Measurements from ENCODE around the gene HS3ST4. TPM values are rescaled to one million over a fixed set of nuclear protein-coding genes. Genes with fewer than 3 reads are reported as not detected.

Gene HS3ST4
- total RNA-seq, 1 donor from 2014 or later = 1.2 TPM

DNA sequence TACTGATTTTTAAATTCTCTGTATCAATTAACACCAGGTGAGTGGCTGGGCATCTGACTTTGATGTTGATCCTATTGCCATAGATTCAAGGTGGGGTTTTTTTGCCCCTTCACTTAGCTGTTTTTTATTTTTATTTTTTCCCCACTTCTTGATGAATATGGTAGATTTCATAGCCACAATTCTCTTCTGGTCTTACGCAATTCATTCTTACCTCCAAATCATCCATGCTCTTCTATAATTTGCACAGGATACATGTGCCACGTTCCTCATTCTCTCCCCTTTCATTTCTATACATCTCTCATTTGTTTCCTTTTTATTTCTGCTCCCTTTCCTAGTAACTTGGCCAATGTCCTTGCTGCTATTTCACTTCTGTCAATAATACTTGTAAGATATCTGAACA, 14.9 kb upstream of the HS3ST4 start:
- Mint-ChIP-seq H3K27me3 (ENCODE audit: low read depth, unreplicated experiment) (no peaks in the 10 kb centered on the region), H3K27ac (ENCODE audit: unreplicated experiment) (no peak overlapping the region), H3K4me1 (ENCODE audit: low read depth, unreplicated experiment) (no peaks in the 10 kb centered on the region), H3K36me3 (ENCODE audit: low read depth, unreplicated experiment) (no peaks in the 10 kb centered on the region), H3K9me3 (ENCODE audit: unreplicated experiment) (no peaks in the 10 kb centered on the region), H3K4me3 (ENCODE audit: unreplicated experiment) (no peak overlapping the region)
- Histone ChIP-seq H4K20me1 (ENCODE audit: insufficient read depth, low read length) (no peaks in the 10 kb centered on the region), H3K4me1 (ENCODE audit: insufficient read depth, low read length) (no peaks in the 10 kb centered on the region), H3K9ac (ENCODE audit: low read length) (no peak overlapping the region), H2AFZ (ENCODE audit: low read depth, low read length) (no peak overlapping the region), H3K9me3 (ENCODE audit: insufficient read depth, low read depth, low read length) (no peaks in the 10 kb centered on the region), H3K36me3 (ENCODE audit: insufficient read depth, low read length) (no peaks in the 10 kb centered on the region), H3K4me2 (ENCODE audit: low read length) (no peak overlapping the region), H3K79me2 (ENCODE audit: insufficient read depth, low read length) (no peaks in the 10 kb centered on the region), H3K4me3 (ENCODE audit: insufficient read depth, low read depth, low read length) (no peak overlapping the region), H3K27ac (ENCODE audit: low read depth, low read length) (no peak overlapping the region), H3K27me3 (ENCODE audit: insufficient read depth, low read length) (no peaks in the 10 kb centered on the region)
- FAIRE-seq = no peak
- no peak for DNase-seq (ENCODE audit: low read depth)
- TF ChIP-seq, protein P1, sequence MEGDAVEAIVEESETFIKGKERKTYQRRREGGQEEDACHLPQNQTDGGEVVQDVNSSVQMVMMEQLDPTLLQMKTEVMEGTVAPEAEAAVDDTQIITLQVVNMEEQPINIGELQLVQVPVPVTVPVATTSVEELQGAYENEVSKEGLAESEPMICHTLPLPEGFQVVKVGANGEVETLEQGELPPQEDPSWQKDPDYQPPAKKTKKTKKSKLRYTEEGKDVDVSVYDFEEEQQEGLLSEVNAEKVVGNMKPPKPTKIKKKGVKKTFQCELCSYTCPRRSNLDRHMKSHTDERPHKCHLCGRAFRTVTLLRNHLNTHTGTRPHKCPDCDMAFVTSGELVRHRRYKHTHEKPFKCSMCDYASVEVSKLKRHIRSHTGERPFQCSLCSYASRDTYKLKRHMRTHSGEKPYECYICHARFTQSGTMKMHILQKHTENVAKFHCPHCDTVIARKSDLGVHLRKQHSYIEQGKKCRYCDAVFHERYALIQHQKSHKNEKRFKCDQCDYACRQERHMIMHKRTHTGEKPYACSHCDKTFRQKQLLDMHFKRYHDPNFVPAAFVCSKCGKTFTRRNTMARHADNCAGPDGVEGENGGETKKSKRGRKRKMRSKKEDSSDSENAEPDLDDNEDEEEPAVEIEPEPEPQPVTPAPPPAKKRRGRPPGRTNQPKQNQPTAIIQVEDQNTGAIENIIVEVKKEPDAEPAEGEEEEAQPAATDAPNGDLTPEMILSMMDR (IDR thresholded peaks at IDR 0.05; ENCODE audit: insufficient read depth, low read depth, low read length) = no peak
- no peak for TF ChIP-seq EZH2 (IDR thresholded peaks at IDR 0.05; ENCODE audit: insufficient read depth, low read length)

DNA sequence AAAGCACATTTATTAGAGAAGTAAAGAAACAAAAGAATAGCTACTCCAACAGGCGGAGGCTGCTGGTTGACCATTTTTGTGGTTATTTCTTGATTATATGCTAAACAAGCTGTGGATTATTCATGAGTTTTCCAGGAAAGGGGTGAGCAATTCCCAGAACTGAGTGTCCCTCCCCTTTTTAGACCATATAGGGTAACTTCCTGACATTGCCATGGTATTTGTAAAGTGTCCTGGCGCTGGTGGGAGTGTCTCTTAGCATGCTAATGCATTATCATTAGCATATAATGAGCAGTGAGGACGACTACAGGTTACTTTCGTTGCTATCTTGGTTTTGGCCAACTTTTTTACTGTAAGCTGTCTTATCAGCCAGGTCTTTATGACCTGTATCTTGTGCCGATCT, 12.2 kb upstream of the HS3ST4 start:
- Histone ChIP-seq H3K27ac (ENCODE audit: low read depth, low read length) (no peak overlapping the region), H3K36me3 (ENCODE audit: insufficient read depth, low read length) (no peaks in the 10 kb centered on the region), H3K4me3 (ENCODE audit: insufficient read depth, low read depth, low read length) (no peak overlapping the region), H3K27me3 (ENCODE audit: insufficient read depth, low read length) (no peaks in the 10 kb centered on the region), H3K4me1 (ENCODE audit: insufficient read depth, low read length) (no peaks in the 10 kb centered on the region), H3K9me3 (ENCODE audit: insufficient read depth, low read depth, low read length) (no peaks in the 10 kb centered on the region), H3K79me2 (ENCODE audit: insufficient read depth, low read length) (no peaks in the 10 kb centered on the region), H3K4me2 (ENCODE audit: low read length) (no peak overlapping the region), H3K9ac (ENCODE audit: low read length) (no peak overlapping the region), H2AFZ (ENCODE audit: low read depth, low read length) (no peak overlapping the region), H4K20me1 (ENCODE audit: insufficient read depth, low read length) (no peaks in the 10 kb centered on the region)
- no peaks in the 10 kb centered on the region for H3K36me3 Mint-ChIP-seq (ENCODE audit: low read depth, unreplicated experiment)
- no peaks in the 10 kb centered on the region for H3K4me1 Mint-ChIP-seq (ENCODE audit: low read depth, unreplicated experiment)
- no peak for FAIRE-seq
- no peaks in the 10 kb centered on the region for H3K27me3 Mint-ChIP-seq (ENCODE audit: low read depth, unreplicated experiment)
- no peak overlapping the region for H3K4me3 Mint-ChIP-seq (ENCODE audit: unreplicated experiment)
- no peak overlapping the region for H3K27ac Mint-ChIP-seq (ENCODE audit: unreplicated experiment)
- TF ChIP-seq, protein P1 (IDR thresholded peaks at IDR 0.05; ENCODE audit: insufficient read depth, low read depth, low read length) = no peak
- TF ChIP-seq EZH2 (IDR thresholded peaks at IDR 0.05; ENCODE audit: insufficient read depth, low read length) = no peak
- DNase-seq (ENCODE audit: low read depth) = no peak
- no peaks in the 10 kb centered on the region for H3K9me3 Mint-ChIP-seq (ENCODE audit: unreplicated experiment)

DNA sequence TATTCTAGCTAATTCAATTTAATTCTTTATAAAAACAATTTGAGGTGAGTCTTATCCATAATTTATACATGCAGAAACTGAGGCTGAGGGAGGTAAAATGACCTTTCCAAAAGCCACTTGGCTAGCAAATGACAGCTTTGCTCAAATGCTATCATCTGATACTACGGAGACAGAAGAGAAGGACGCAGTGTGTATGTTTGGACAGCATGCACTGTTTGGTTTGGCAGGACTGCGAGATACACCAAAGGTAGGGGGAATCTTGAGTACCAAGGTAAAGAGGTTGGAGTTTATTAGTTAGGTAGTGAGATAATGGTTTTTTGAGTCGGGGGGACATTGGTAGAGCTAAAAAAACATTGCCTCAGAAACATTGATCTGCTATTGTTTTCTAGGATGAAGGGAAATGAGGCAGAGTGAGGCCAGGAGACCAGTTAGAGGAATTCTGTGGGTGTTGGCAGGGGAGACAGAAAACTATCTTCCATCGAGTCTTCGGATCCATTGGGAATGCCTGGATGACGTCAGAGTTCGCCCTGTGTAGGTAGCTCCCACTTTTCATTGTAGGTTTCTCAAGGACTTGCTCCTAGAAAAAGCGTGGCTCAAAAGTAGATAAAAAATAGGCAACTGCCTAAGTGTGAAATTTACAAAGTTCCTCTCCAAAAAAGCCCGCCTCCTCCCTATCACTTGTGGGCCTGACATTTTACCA, 2.5 kb upstream of the HS3ST4 start:
- Mint-ChIP-seq H3K27me3 (ENCODE audit: low read depth, unreplicated experiment) (peaks cover 12% of the 10 kb centered on the region), H3K4me3 (ENCODE audit: unreplicated experiment) (no peak overlapping the region), H3K9me3 (ENCODE audit: unreplicated experiment) (peaks cover 4% of the 10 kb centered on the region), H3K36me3 (ENCODE audit: low read depth, unreplicated experiment) (no peaks in the 10 kb centered on the region), H3K4me1 (ENCODE audit: low read depth, unreplicated experiment) (no peaks in the 10 kb centered on the region), H3K27ac (ENCODE audit: unreplicated experiment) (no peak overlapping the region)
- Histone ChIP-seq H3K4me1 (ENCODE audit: insufficient read depth, low read length) (no peaks in the 10 kb centered on the region), H3K27me3 (ENCODE audit: insufficient read depth, low read length) (peaks cover 23% of the 10 kb centered on the region), H2AFZ (ENCODE audit: low read depth, low read length) (no peak overlapping the region), H3K27ac (ENCODE audit: low read depth, low read length) (no peak overlapping the region), H3K4me3 (ENCODE audit: insufficient read depth, low read depth, low read length) (no peak overlapping the region), H4K20me1 (ENCODE audit: insufficient read depth, low read length) (no peaks in the 10 kb centered on the region), H3K9me3 (ENCODE audit: insufficient read depth, low read depth, low read length) (no peaks in the 10 kb centered on the region), H3K36me3 (ENCODE audit: insufficient read depth, low read length) (no peaks in the 10 kb centered on the region), H3K9ac (ENCODE audit: low read length) (no peak overlapping the region), H3K79me2 (ENCODE audit: insufficient read depth, low read length) (no peaks in the 10 kb centered on the region), H3K4me2 (ENCODE audit: low read length) (no peak overlapping the region)
- no peak for FAIRE-seq
- TF ChIP-seq, protein P1 (IDR thresholded peaks at IDR 0.05; ENCODE audit: insufficient read depth, low read depth, low read length) = no peak
- no peak for TF ChIP-seq EZH2 (IDR thresholded peaks at IDR 0.05; ENCODE audit: insufficient read depth, low read length)
- no peak for DNase-seq (ENCODE audit: low read depth)

Measured in astrocyte (in vitro differentiated cells and primary cell).